Measurements from ENCODE around the gene MAN2A2. TPM values are rescaled to one million over a fixed set of nuclear protein-coding genes. Genes with fewer than 3 reads are reported as not detected.
A peak's percentile ranks its signal among the peaks of the same experiment; 100 is the strongest.

Gene MAN2A2
- total and polyA plus RNA-seq, 9 of the 15 experiments (the other 6 are each of a cell fraction or from before 2014, with no cell fraction given): 7.3 to 151 (median 43.4) TPM

DNA sequence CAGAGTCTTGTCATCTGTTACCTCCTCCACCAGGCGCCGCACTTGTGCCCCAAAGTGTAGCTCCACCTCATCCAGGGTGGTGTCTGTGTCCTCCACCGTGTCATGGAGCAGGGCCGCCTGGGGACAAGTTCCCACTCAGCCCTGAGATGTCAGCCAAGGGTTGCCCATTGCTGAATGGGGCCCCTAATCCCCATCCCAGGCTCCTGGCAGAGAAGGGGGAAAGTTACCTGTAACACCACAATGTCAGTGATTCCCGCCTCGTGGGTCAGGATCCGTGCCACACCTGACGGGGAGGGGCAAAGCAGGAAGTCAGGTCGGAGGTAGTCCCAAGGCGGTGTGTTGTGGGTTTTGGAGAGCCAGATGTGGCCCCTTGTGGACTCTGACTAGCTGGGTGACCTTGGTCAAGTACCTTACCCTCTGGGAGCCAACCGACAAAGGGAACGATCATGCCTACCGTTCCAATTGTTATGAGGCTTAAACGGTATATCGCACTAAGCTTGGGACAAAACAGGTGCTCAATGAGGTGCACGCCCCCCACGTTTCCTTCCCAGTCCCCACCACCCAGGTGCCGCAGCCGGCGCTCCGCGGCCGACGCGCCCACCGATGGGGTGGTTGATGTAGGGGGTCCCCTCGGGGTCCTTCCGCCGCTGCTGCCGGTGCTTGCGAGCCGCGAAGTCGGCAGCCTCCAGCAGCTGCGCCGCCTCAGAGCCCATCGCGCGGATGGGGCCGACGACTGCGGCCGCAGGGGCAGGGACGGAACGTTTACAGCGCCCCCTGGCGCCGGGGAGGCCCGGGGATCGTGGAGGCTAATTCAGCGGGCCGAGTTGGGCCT, 28.9 kb downstream of the MAN2A2 start, which contains the start of gene HDDC3 (continued):
- TF ChIP-seq ZBTB26 (CRISPR knock-in tag; IDR thresholded peaks at IDR 0.05) (0 out of 2 replicates have a peak, but pooled peaks have one; percentile 63), TGIF2 (CRISPR knock-in tag; IDR thresholded peaks at IDR 0.05) (no peak), TCFL5 (CRISPR knock-in tag; conservative IDR thresholded peaks at IDR 0.05) (no peak), ZNF766 (CRISPR knock-in tag; conservative IDR thresholded peaks at IDR 0.05) (no peak), EP300 (IDR thresholded peaks at IDR 0.05; ENCODE audit: low read length) (peak; percentile 40), POLR2AphosphoS5 (IDR thresholded peaks at IDR 0.05; ENCODE audit: control insufficient read depth, insufficient read depth, low read depth, low read length) (peak; percentile 78), ATF4 (CRISPR knock-in tag; IDR thresholded peaks at IDR 0.05) (no peak), RB1 (IDR thresholded peaks at IDR 0.05; ENCODE audit: low read depth) (peak; percentile 81), CBX3 (IDR thresholded peaks at IDR 0.05; ENCODE audit: borderline replicate concordance in 1 of 2, low read length in 2 of 2) (peak in 1 of 2 experiments; percentile 58; a peak in 1 of 3 replicates), CBX1 (IDR thresholded peaks at IDR 0.05; ENCODE audit: low read depth) (no peak; the same call in 1 of the 2 replicates), TARDBP (IDR thresholded peaks at IDR 0.05) (no peak), ERF (CRISPR knock-in tag; IDR thresholded peaks at IDR 0.05) (peak; percentile 4), FOXP1 (CRISPR knock-in tag; IDR thresholded peaks at IDR 0.05) (no peak), TRIM28 (IDR thresholded peaks at IDR 0.05) (peak; percentile 54; the same call in 1 of the 2 replicates), ARNT (IDR thresholded peaks at IDR 0.05) (no peak), TAF1 (IDR thresholded peaks at IDR 0.05; ENCODE audit: control insufficient read depth, extremely low read depth, insufficient read depth, low read length, severe bottlenecking) (peak; percentile 90), FOS (IDR thresholded peaks at IDR 0.05; ENCODE audit: extremely low read depth, insufficient read length) (no peak), RBM34 (IDR thresholded peaks at IDR 0.05; ENCODE audit: borderline replicate concordance, insufficient read depth, low read length) (no peak), KLF16 (IDR thresholded peaks at IDR 0.05) (peak; percentile 52), RBFOX2 (IDR thresholded peaks at IDR 0.05; ENCODE audit: low read depth, low read length) (peak; percentile 97), DMBX1 (CRISPR knock-in tag; IDR thresholded peaks at IDR 0.05; ENCODE audit: borderline replicate concordance) (no peak), ZNF79 (CRISPR knock-in tag; IDR thresholded peaks at IDR 0.05; ENCODE audit: low read depth) (no peak)
- TF ChIP-seq, protein P1, sequence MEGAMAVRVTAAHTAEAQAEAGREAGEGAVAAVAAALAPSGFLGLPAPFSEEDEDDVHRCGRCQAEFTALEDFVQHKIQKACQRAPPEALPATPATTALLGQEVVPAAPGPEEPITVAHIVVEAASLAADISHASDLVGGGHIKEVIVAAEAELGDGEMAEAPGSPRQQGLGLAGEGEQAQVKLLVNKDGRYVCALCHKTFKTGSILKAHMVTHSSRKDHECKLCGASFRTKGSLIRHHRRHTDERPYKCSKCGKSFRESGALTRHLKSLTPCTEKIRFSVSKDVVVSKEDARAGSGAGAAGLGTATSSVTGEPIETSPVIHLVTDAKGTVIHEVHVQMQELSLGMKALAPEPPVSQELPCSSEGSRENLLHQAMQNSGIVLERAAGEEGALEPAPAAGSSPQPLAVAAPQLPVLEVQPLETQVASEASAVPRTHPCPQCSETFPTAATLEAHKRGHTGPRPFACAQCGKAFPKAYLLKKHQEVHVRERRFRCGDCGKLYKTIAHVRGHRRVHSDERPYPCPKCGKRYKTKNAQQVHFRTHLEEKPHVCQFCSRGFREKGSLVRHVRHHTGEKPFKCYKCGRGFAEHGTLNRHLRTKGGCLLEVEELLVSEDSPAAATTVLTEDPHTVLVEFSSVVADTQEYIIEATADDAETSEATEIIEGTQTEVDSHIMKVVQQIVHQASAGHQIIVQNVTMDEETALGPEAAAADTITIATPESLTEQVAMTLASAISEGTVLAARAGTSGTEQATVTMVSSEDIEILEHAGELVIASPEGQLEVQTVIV (CRISPR knock-in tag; IDR thresholded peaks at IDR 0.05; ENCODE audit: borderline replicate concordance): no peak
